IMR-90 (cell line): Measurements from ENCODE around the gene ADAM30. TPM values are rescaled to one million over a fixed set of nuclear protein-coding genes. Genes with fewer than 3 reads are reported as not detected.

Experiments used
- ATAC-seq: fragments of 200-7000 bp; cut with Tn5 transposase; 2 replicates; pipeline ENCODE4 v1.9.1; 2020; ENCODE audit warnings: low read depth, mild to moderate bottlenecking, moderate library complexity
- BruUV-seq: library from RNA; stranded (reverse); fragments of 400-500 nt; replicated peaks from 2 replicates; lab custom pipeline; 2021; lab: Mats Ljungman, UMichigan
- CTCF ChIA-PET: fragments of 300-600 bp; formaldehyde crosslinking; extraction: SDS; loops from one replicate; lab custom pipeline; 2021; ENCODE audit warnings: antibody characterized with exemption; lab: Yijun Ruan, JAX
- POLR2A ChIA-PET: fragments of 300-600 bp; sonication (Branson Sonifier 250); formaldehyde crosslinking; loops from one replicate; lab custom pipeline; 2022; ENCODE audit warnings: antibody characterized with exemption; ENCODE audit not compliant: unreplicated experiment; lab: Charles Lee
- DNase-seq: peaks from one replicate; pipeline ENCODE4 v3.0.0; 2013
- H2AFZ ChIP-seq: replicated peaks from 2 replicates; pipeline ENCODE3; 2013; ENCODE audit warnings: low read length, mild to moderate bottlenecking; ENCODE audit not compliant: poor library complexity
- H2AK5ac ChIP-seq: 2 replicates; pipeline ENCODE4 v1.6.1; 2013; ENCODE audit warnings: low read depth, low read length, inconsistent platforms
- H2AK9ac ChIP-seq: replicated peaks from 2 replicates; pipeline ENCODE3; 2013; ENCODE audit warnings: mild to moderate bottlenecking, low read depth, low read length, moderate library complexity; ENCODE audit not compliant: poor library complexity
- H2BK120ac ChIP-seq: 2 replicates; pipeline ENCODE4 v1.6.1; 2013; ENCODE audit warnings: low read depth, low read length, inconsistent platforms
- H2BK15ac ChIP-seq: 3 replicates; pipeline ENCODE4 v1.6.1; 2013; ENCODE audit warnings: low read depth, low read length, inconsistent platforms
- H2BK20ac ChIP-seq: 2 replicates; pipeline ENCODE4 v1.6.1; 2013; ENCODE audit warnings: low read depth, mild to moderate bottlenecking, inconsistent platforms, low read length, moderate library complexity
- H2BK5ac ChIP-seq: 2 replicates; pipeline ENCODE4 v1.6.1; 2013; ENCODE audit warnings: mild to moderate bottlenecking, low read depth, low read length, inconsistent platforms; ENCODE audit not compliant: poor library complexity, severe bottlenecking
- H3K14ac ChIP-seq: replicated peaks from 2 replicates; pipeline ENCODE4 v1.6.1; 2013; ENCODE audit warnings: low read depth, low read length, inconsistent platforms
- H3K18ac ChIP-seq: 2 replicates; pipeline ENCODE4 v1.6.1; 2013; ENCODE audit warnings: low read depth, low read length, control low read depth
- H3K23ac ChIP-seq: 2 replicates; pipeline ENCODE4 v1.6.1; 2013; ENCODE audit warnings: low read depth, low read length, inconsistent platforms
- H3K27ac ChIP-seq: 2 replicates; pipeline ENCODE4 v1.5.1; 2013; ENCODE audit warnings: mild to moderate bottlenecking, control low read depth, low read length; ENCODE audit not compliant: insufficient read depth
- H3K27me3 ChIP-seq: 2 replicates; pipeline ENCODE4 v1.6.1; 2013; ENCODE audit warnings: low read length; ENCODE audit not compliant: control insufficient read depth, insufficient read depth
- H3K36me3 ChIP-seq: 2 replicates; pipeline ENCODE4 v1.6.1; 2013; ENCODE audit warnings: low read length, mixed read lengths; ENCODE audit not compliant: control insufficient read depth, insufficient read depth
- H3K4ac ChIP-seq: 2 replicates; pipeline ENCODE4 v1.6.1; 2013; ENCODE audit warnings: low read depth, low read length, inconsistent platforms
- H3K4me1 ChIP-seq: 2 replicates; pipeline ENCODE4 v1.6.1; 2013; ENCODE audit warnings: low read length, mixed read lengths; ENCODE audit not compliant: control insufficient read depth, insufficient read depth
- H3K4me2 ChIP-seq: 2 replicates; pipeline ENCODE4 v1.6.1; 2013; ENCODE audit warnings: low read depth, mild to moderate bottlenecking, control low read depth, low read length, moderate library complexity
- H3K4me3 ChIP-seq: 2 replicates; pipeline ENCODE4 v1.5.1; 2013; ENCODE audit warnings: low read depth, mild to moderate bottlenecking, control low read depth, low read length, moderate library complexity; ENCODE audit not compliant: insufficient read depth
- H3K56ac ChIP-seq: 2 replicates; pipeline ENCODE4 v1.6.1; 2013; ENCODE audit warnings: low read length, inconsistent platforms; ENCODE audit not compliant: insufficient read depth; ENCODE audit errors: extremely low read depth
- H3K79me1 ChIP-seq, 2 experiments: 2 replicates each; pipeline ENCODE4 v1.6.1; 2013; ENCODE audit warnings: low read length in 2 of 2, inconsistent platforms in 1 of 2, low read depth in 1 of 2
- H3K9ac ChIP-seq: 2 replicates; pipeline ENCODE4 v1.6.1; 2013; ENCODE audit warnings: low read depth, low read length, control low read depth
- H3K9me1 ChIP-seq: 2 replicates; pipeline ENCODE4 v1.6.1; 2013; ENCODE audit warnings: low read length, inconsistent platforms; ENCODE audit not compliant: insufficient read depth
- H3K9me3 ChIP-seq: 2 replicates; pipeline ENCODE4 v1.6.1; 2013; ENCODE audit warnings: low read length; ENCODE audit not compliant: control insufficient read depth, insufficient read depth
- H4K20me1 ChIP-seq: 2 replicates; pipeline ENCODE4 v1.6.1; 2013; ENCODE audit warnings: low read length, inconsistent platforms; ENCODE audit not compliant: insufficient read depth
- H4K5ac ChIP-seq: 2 replicates; pipeline ENCODE4 v1.6.1; 2013; ENCODE audit warnings: mild to moderate bottlenecking, low read depth, low read length, control low read depth
- H4K8ac ChIP-seq, 2 experiments: 2 replicates each; pipeline ENCODE4 v1.6.1; 2013; ENCODE audit warnings: low read depth in 2 of 2, low read length in 2 of 2, control low read depth in 1 of 2, inconsistent platforms in 1 of 2
- H4K91ac ChIP-seq: 2 replicates; pipeline ENCODE4 v1.6.1; 2013; ENCODE audit warnings: low read depth, low read length, inconsistent platforms; ENCODE audit not compliant: insufficient read depth
- BHLHE40 ChIP-seq: fragments of 150-350 bp; IDR thresholded peaks from 2 replicates; pipeline ENCODE4 v1.6.1; 2016; ENCODE audit warnings: mild to moderate bottlenecking, low read depth, low read length
- CTCF ChIP-seq: conservative IDR thresholded peaks from 2 replicates; pipeline ENCODE4 v1.5.1; 2012; ENCODE audit warnings: mild to moderate bottlenecking, low read depth, low read length, improper control_type of control experiment
- ELK1 ChIP-seq: fragments of 150-350 bp; IDR thresholded peaks from 2 replicates; pipeline ENCODE4 v1.6.1; 2016; ENCODE audit warnings: low read depth, mild to moderate bottlenecking, low read length, moderate library complexity, borderline replicate concordance
- MAFK ChIP-seq: IDR thresholded peaks from 2 replicates; pipeline ENCODE4 v1.6.1; 2012; ENCODE audit warnings: low read depth, low read length, improper control_type of control experiment
- MAZ ChIP-seq: IDR thresholded peaks from 2 replicates; pipeline ENCODE4 v1.6.1; 2012; ENCODE audit warnings: low read depth, mild to moderate bottlenecking, low read length, improper control_type of control experiment, moderate library complexity, borderline replicate concordance
- NFE2L2 ChIP-seq: fragments of 150-350 bp; IDR thresholded peaks from 2 replicates; pipeline ENCODE4 v1.6.1; 2016; ENCODE audit warnings: low read depth, mild to moderate bottlenecking, low read length
- POLR2A ChIP-seq: IDR thresholded peaks from 2 replicates; pipeline ENCODE4 v1.6.1; 2012; ENCODE audit warnings: mild to moderate bottlenecking, low read depth, low read length
- RCOR1 ChIP-seq: IDR thresholded peaks from 2 replicates; pipeline ENCODE4 v1.6.1; 2012; ENCODE audit warnings: mild to moderate bottlenecking, low read length, improper control_type of control experiment; ENCODE audit not compliant: insufficient replicate concordance
- RFX5 ChIP-seq: IDR thresholded peaks from 2 replicates; pipeline ENCODE4 v1.8.0; 2012; ENCODE audit warnings: low read depth, mild to moderate bottlenecking, low read length, moderate library complexity
- SMC3 ChIP-seq: fragments of 150-350 bp; IDR thresholded peaks from 2 replicates; pipeline ENCODE4 v1.6.1; 2016; ENCODE audit warnings: low read depth, mild to moderate bottlenecking, antibody characterized with exemption, low read length, moderate library complexity
- USF2 ChIP-seq: fragments of 150-350 bp; IDR thresholded peaks from 2 replicates; pipeline ENCODE4 v1.6.1; 2017; ENCODE audit warnings: mild to moderate bottlenecking, antibody characterized with exemption, low read length, low read depth
- dilution Hi-C: fragments of 300-500 bp; cut with HindIII; formaldehyde crosslinking; loops from one replicate; pipeline ENCODE4 v1.14.3; 2018; ENCODE audit warnings: low sequenced_read_pairs; ENCODE audit not compliant: unreplicated experiment
- in situ Hi-C: fragments of 300-500 bp; cut with MboI; formaldehyde crosslinking; loops from 3 replicates; pipeline ENCODE4 v1.14.3; 2019; ENCODE audit warnings: low sequenced_read_pairs, inconsistent platforms, mixed read lengths
- intact Hi-C: fragments of 100-400 bp; cut with micrococcal nuclease; formaldehyde crosslinking; loops from 2 replicates; pipeline ENCODE4 v1.10.0; 2022
- polyA plus RNA-seq, 3 experiments: library from polyadenylated mRNA; depleted of rRNA; stranded (reverse); fragments of >200 nt; gene quantifications; 2 replicates each; pipeline ENCODE4 v1.2.3, GENCODE V29; 2012; ENCODE audit warnings: low replicate concordance in 1 of 3
- total RNA-seq: library from RNA; depleted of rRNA; stranded (reverse); fragments of >200 nt; gene quantifications from 2 replicates; pipeline ENCODE4 v1.2.3, GENCODE V29; 2012

The ADAM30 gene
- total and polyA plus RNA-seq, 2 of the 4 experiments (the other 2 are of a cell fraction), result not detected

GRCh38 chr1:119933397-119933796, 37.1 kb upstream of the ADAM30 start:
- DNase-seq (no peak), ATAC-seq (no peak)
- POLR2A ChIA-PET, result no interaction called here
- H3K27ac ChIP-seq, result no peak overlapping the region
- H3K79me1 ChIP-seq, result peaks cover 15 to 24% of the 10 kb centered on the region in 2 experiments
- no peak overlapping the region for H3K23ac ChIP-seq
- TF ChIP-seq SMC3, result no peak
- TF ChIP-seq POLR2A, result no peak
- no peak for TF ChIP-seq ELK1
- no peak for TF ChIP-seq MAZ
- TF ChIP-seq MAFK, result no peak
- no peak for TF ChIP-seq NFE2L2
- TF ChIP-seq RCOR1, result no peak
- no peak for TF ChIP-seq CTCF
- TF ChIP-seq BHLHE40, result no peak
- TF ChIP-seq USF2, result no peak
- no peak for TF ChIP-seq RFX5
- H4K91ac ChIP-seq, result no peak overlapping the region
- H2AK9ac ChIP-seq, result no peak overlapping the region
- no peak overlapping the region for H2BK120ac ChIP-seq
- H3K4me1 ChIP-seq, result no peaks in the 10 kb centered on the region
- H3K18ac ChIP-seq, result no peak overlapping the region
- no peak overlapping the region for H3K56ac ChIP-seq
- peaks cover 35% of the 10 kb centered on the region for H3K36me3 ChIP-seq
- 0 out of 2 replicates have a peak, but pooled peaks cover 2% of the 10 kb centered on the region for H3K9me1 ChIP-seq
- H3K9ac ChIP-seq, result no peak overlapping the region
- in situ Hi-C loops (no loop called here), dilution Hi-C loops (no loop called here), intact Hi-C loops (no loop called here)
- no TSS peak for BruUV-seq
- H3K14ac ChIP-seq, result no peak overlapping the region
- no peak overlapping the region for H2BK15ac ChIP-seq
- no peak overlapping the region for H2AK5ac ChIP-seq
- H3K27me3 ChIP-seq, result no peaks in the 10 kb centered on the region
- no peak overlapping the region for H3K4me3 ChIP-seq
- H4K20me1 ChIP-seq, result no peaks in the 10 kb centered on the region
- H4K8ac ChIP-seq, result no peak overlapping the region
- H3K4ac ChIP-seq, result no peak overlapping the region
- H4K5ac ChIP-seq, result no peak overlapping the region
- no peak overlapping the region for H2AFZ ChIP-seq
- H3K4me2 ChIP-seq, result no peak overlapping the region
- H2BK20ac ChIP-seq, result no peak overlapping the region
- no peak overlapping the region for H2BK5ac ChIP-seq
- CTCF ChIA-PET, result no interaction called here
- peaks cover 2% of the 10 kb centered on the region; the same call in 1 of the 2 replicates for H3K9me3 ChIP-seq
